Upper lobe of left lung (tissue), 6 donors: ENCODE measurements around the gene SPINDOC. TPM values are rescaled to one million over a fixed set of nuclear protein-coding genes. Genes with fewer than 3 reads are reported as not detected.
A peak's percentile ranks its signal among the peaks of the same experiment; 100 is the strongest.

Experiments used
- ATAC-seq, 2 donors: fragments of 200-7000 bp; cut with Tn5 transposase; one replicate each; pipeline ENCODE4 v1.9.1; 2022; ENCODE audit warnings: mild to moderate bottlenecking in 2 of 2, moderate library complexity in 2 of 2; ENCODE audit not compliant: low FRiP score in 2 of 2
- DNase-seq, 2 donors: peaks; one replicate each; pipeline ENCODE4 v3.0.0-alpha.2; 2019 to 2020
- H3K27ac ChIP-seq, 4 donors: fragments of 200-600 bp; sonication (generic); one replicate each; pipeline ENCODE4 v1.5.1; 2016 to 2019
- H3K27me3 ChIP-seq, 4 donors: fragments of 200-600 bp; sonication (generic); one replicate each; pipeline ENCODE4 v1.5.1; 2017 to 2019
- H3K36me3 ChIP-seq, 4 donors: fragments of 200-600 bp; sonication (generic); one replicate each; pipeline ENCODE4 v1.5.1; 2016 to 2019
- H3K4me1 ChIP-seq, 4 donors: fragments of 200-600 bp; sonication (generic); one replicate each; pipeline ENCODE4 v1.5.1; 2018 to 2019
- H3K4me3 ChIP-seq, 4 donors: fragments of 200-600 bp; sonication (generic); one replicate each; pipeline ENCODE4 v1.5.1; 2017 to 2019; ENCODE audit warnings: mild to moderate bottlenecking in 2 of 4, moderate library complexity in 1 of 4
- H3K9me3 ChIP-seq, 4 donors: fragments of 200-600 bp; sonication (generic); one replicate each; pipeline ENCODE4 v1.5.1; 2018 to 2019
- EP300 ChIP-seq, 4 donors: sonication (generic); formaldehyde crosslinking; IDR thresholded peaks; one replicate each; pipeline ENCODE4 v1.5.1; 2017; ENCODE audit warnings: antibody characterized with exemption in 4 of 4, control low read depth in 2 of 4
- POLR2A ChIP-seq, 4 donors: fragments of 450-650 bp; IDR thresholded peaks; one replicate each; pipeline ENCODE4 v1.5.1; 2016 to 2017; ENCODE audit warnings: antibody characterized with exemption in 4 of 4, mild to moderate bottlenecking in 2 of 4
- POLR2AphosphoS5 ChIP-seq, 2 donors: sonication (generic); formaldehyde crosslinking; IDR thresholded peaks; one replicate each; pipeline ENCODE4 v1.5.1; 2017; ENCODE audit warnings: antibody characterized with exemption in 2 of 2
- WGBS, 2 donors: methylation state at CpG; one replicate each; pipeline ENCODE4 v1.1.5; 2017 to 2018; 5-methylcytosine and 5-hydroxymethylcytosine counted together
- total RNA-seq, 6 donors: library from RNA; depleted of rRNA in 4 of 6; stranded (reverse); fragments of >200 nt in 4 of 6; gene quantifications; one replicate each; pipeline versions ENCODE4 v1.1.0 to v1.2.1, GENCODE V29; 2016 to 2021
- TF ChIP-seq, protein P1 (sequence below), 6 experiments: fragments of 450-650 bp in 4 of 6; fragments of 200-600 bp in 2 of 6; sonication (generic) in 2 of 6; IDR thresholded peaks; one replicate each; pipeline ENCODE4 v1.5.1; 2016 to 2019; ENCODE audit warnings: antibody characterized with exemption in 6 of 6
- donor health status: DM: no; HTN: no; CAD: no; lungs with moderate emphysema.
- donor health status: DM: no; HTN: yes; CAD: no; lungs with severe emphysema.

Gene SPINDOC
- total RNA-seq, 6 donors from 2014 or later, result 9.0 to 22.5 (median 16.3) TPM

- ATAC-seq (no peak), DNase-seq (peak in 1 of 2 donors; percentile 55)
- TF ChIP-seq EP300 (IDR thresholded peaks at IDR 0.05), result no peak
- TF ChIP-seq POLR2AphosphoS5 (IDR thresholded peaks at IDR 0.05), result peak in 1 of 2 donors; percentile 42
- TF ChIP-seq, protein P1, sequence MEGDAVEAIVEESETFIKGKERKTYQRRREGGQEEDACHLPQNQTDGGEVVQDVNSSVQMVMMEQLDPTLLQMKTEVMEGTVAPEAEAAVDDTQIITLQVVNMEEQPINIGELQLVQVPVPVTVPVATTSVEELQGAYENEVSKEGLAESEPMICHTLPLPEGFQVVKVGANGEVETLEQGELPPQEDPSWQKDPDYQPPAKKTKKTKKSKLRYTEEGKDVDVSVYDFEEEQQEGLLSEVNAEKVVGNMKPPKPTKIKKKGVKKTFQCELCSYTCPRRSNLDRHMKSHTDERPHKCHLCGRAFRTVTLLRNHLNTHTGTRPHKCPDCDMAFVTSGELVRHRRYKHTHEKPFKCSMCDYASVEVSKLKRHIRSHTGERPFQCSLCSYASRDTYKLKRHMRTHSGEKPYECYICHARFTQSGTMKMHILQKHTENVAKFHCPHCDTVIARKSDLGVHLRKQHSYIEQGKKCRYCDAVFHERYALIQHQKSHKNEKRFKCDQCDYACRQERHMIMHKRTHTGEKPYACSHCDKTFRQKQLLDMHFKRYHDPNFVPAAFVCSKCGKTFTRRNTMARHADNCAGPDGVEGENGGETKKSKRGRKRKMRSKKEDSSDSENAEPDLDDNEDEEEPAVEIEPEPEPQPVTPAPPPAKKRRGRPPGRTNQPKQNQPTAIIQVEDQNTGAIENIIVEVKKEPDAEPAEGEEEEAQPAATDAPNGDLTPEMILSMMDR (IDR thresholded peaks at IDR 0.05), result no peak
- no peak for TF ChIP-seq POLR2A (IDR thresholded peaks at IDR 0.05)
- H3K36me3 ChIP-seq, result no peaks in the 10 kb centered on the region
- peak overlapping the region; percentile 32 to 76 (median 64) for H3K27ac ChIP-seq
- H3K4me1 ChIP-seq, result peaks cover 92 to 99% (median 97%) of the 10 kb centered on the region in 4 donors
- H3K9me3 ChIP-seq, result no peaks in the 10 kb centered on the region
- H3K27me3 ChIP-seq, result no peaks in the 10 kb centered on the region
- H3K4me3 ChIP-seq, result no peak overlapping the region
- 40 to 47% methylated on average over 8 of the region's 8 CpGs for WGBS, 2 donors
Observed at GRCh38 chr11:63869683-63870082, 56.4 kb downstream of the SPINDOC start.

- no peak for TF ChIP-seq EP300 (IDR thresholded peaks at IDR 0.05)
- no peak for TF ChIP-seq POLR2AphosphoS5 (IDR thresholded peaks at IDR 0.05)
- no peak for TF ChIP-seq POLR2A (IDR thresholded peaks at IDR 0.05)
- TF ChIP-seq, protein P1 (IDR thresholded peaks at IDR 0.05), result no peak
- Histone ChIP-seq H3K36me3 (no peaks in the 10 kb centered on the region), H3K27me3 (no peaks in the 10 kb centered on the region), H3K4me3 (no peak overlapping the region), H3K27ac (peak overlapping the region; percentile 32 to 76 (median 64)), H3K9me3 (no peaks in the 10 kb centered on the region), H3K4me1 (peaks cover 85 to 99% (median 96%) of the 10 kb centered on the region in 4 donors)
- ATAC-seq (no peak), DNase-seq (peak in 1 of 2 donors; percentile 56)
- WGBS, 2 donors, result 56 to 71% methylated on average over 11 to 14 of the region's 14 CpGs
Observed at GRCh38 chr11:63870351-63871140, 57.3 kb downstream of the SPINDOC start.

GRCh38 chr11:63871962-63872799 is 58.9 kb downstream of the SPINDOC start:
- TF ChIP-seq POLR2A (IDR thresholded peaks at IDR 0.05) (peak in 2 of 4 donors; percentile 25 to 68), EP300 (IDR thresholded peaks at IDR 0.05) (peak in 1 of 4 donors; percentile 75), POLR2AphosphoS5 (IDR thresholded peaks at IDR 0.05) (peak; percentile 80 to 89)
- TF ChIP-seq, protein P1 (IDR thresholded peaks at IDR 0.05), result peak; percentile 31 to 74 (median 62)
- Histone ChIP-seq H3K4me3 (peak overlapping the region in 1 of 4 donors; percentile 3), H3K27me3 (no peaks in the 10 kb centered on the region), H3K4me1 (peaks cover 69 to 83% (median 81%) of the 10 kb centered on the region in 4 donors), H3K9me3 (no peaks in the 10 kb centered on the region), H3K27ac (peak overlapping the region; percentile 47 to 69 (median 59)), H3K36me3 (no peaks in the 10 kb centered on the region)
- DNase-seq, result peak in 1 of 2 donors; percentile 97
- 12 to 22% methylated on average over 9 to 11 of the region's 11 CpGs for WGBS, 2 donors
- ATAC-seq, result peak; percentile 96 to 97

- TF ChIP-seq EP300 (IDR thresholded peaks at IDR 0.05), result no peak
- TF ChIP-seq POLR2A (IDR thresholded peaks at IDR 0.05), result no peak
- no peak for TF ChIP-seq POLR2AphosphoS5 (IDR thresholded peaks at IDR 0.05)
- TF ChIP-seq, protein P1 (IDR thresholded peaks at IDR 0.05), result no peak
- H3K4me3 ChIP-seq, result no peak overlapping the region
- H3K36me3 ChIP-seq, result no peaks in the 10 kb centered on the region
- no peaks in the 10 kb centered on the region for H3K27me3 ChIP-seq
- WGBS, 2 donors, result 51 to 65% methylated on average over 2 to 4 of the region's 5 CpGs
- peak overlapping the region; percentile 47 to 69 (median 66) for H3K27ac ChIP-seq
- H3K9me3 ChIP-seq, result no peaks in the 10 kb centered on the region
- H3K4me1 ChIP-seq, result peaks cover 64 to 78% (median 76%) of the 10 kb centered on the region in 4 donors
- peak in 1 of 2 donors; percentile 69 for DNase-seq
- peak in 1 of 2 donors; percentile 17 for ATAC-seq
Observed at GRCh38 chr11:63872800-63873197, 59.5 kb downstream of the SPINDOC start.
